Measurements from ENCODE around the gene MYH11.
A peak's percentile ranks its signal among the peaks of the same experiment; 100 is the strongest.
"Not testable (repeated sequence)": the region's sequence is repeated elsewhere in the genome, so short reads cannot be mapped to it uniquely, and the experiment has no call there.

Gene MYH11

DNA sequence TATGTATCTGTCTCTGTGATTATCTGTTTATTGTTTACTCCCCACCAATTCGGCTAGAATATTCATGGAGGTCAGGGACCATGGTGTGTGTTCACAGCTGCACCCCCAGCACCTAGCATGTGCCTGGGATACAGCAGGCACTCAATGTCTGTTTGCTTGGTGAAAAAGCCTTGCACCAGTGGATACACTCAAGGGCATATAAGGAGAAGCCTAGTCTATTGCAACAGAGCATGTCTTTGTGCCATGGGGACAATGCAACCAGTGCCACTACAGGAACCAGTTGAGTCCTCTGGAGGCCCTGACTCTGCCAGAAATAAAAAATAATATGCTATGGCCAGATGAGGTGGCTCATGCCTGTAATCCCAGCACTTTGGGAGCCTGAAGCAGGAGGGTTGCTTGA is 113.2 kb downstream of the MYH11 start:
- no peak for DNase-seq

DNA sequence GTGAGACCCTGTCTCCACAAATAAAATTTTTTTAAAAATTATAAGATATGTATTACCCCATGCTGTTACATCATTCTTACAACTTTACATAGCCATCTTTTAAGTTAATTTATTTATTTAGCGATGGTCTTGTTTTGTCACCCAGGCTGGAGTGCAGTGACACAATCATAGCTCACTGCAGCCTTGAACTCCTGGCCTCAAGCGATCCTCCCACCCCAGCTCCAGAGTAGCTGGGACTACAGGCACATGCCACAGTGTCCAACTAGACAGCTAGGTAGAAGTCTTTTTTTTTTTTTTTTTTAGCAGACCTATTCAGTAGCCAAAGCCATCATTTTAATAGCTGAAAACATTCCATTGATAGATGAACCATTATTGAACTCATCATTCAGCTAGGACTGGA is 114.1 kb downstream of the MYH11 start:
- DNase-seq, result no peak

DNA sequence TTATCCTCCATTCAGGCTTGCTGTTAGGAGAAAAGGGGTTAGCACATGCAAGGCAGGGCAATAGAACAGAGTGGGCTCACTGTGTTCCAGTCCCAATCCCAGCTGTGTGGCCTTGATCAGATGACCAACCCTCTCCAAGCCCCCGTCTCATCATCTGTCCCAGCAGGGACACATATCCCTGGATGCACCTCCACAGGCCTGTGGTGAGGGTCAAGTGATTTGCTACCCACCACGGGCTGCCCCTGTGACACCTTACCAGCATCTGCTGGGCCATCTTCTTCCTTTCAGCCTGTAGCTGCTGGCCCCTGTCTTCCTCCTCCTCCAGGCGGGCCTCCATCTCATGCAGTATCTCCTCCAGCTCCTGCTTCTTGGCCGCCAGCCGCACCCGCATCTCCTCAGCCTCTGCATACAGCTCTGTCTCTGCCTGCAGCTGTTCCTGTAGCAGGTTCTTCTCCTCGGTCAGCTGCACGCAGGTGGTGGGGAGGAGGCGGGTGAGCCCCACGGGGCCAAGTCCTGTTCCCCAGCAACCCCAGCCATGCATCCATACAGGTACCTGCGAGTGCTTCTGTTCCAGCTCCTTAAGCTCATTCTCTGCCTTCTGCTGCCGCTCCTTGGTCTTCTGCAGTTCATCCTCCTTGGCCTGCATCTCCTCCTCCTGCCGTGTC is 115.5 kb downstream of the MYH11 start:
- DNase-seq, result no peak

- DNase-seq, result no peak
Measured at GRCh38 chr16:15739950-15740349, 116.9 kb downstream of the MYH11 start.

DNA sequence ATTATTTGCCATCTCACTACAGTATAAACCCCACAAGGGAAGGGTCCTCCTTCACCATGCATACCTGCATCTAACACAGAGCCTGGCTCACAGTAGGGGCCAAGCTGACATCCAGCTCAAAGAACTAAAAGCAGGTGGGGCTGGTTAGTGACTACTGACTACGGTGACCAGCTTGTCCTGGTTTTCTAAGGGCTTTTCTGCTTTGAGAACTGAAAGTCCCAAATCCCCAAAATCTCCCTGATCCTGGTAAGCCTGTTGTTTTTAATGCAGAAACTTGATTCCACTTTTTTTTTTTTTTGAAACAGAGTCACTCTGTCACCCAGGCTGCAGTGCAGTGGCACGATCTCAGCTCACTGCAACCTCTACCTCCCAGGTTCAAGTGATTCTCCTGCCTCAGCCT is 117.4 kb downstream of the MYH11 start:
- no peak for DNase-seq

DNA sequence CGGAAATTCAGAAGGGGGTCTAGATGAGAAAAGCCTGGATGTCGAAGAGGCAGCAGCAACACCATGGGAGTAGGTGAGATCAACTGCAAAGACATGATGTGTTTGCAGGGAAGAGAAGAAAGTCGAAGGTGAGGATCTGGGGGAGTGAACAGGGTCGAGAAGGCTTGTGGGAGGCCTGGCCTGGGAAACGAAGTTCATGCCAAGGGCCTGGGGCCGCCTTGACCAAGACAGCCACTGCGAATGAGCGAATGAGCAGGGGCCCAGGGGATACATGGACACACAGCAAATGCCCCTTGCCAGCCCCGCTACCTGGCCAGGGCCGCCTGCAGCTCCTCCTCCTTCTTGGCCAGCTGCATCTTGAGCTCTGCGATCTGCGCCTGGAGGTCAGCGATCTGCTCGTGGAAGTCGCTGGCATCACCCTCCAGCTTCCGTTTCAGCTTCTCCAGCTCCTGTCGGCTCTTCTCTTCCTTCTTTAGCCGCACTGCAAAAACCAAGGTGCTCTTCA is 119.6 kb downstream of the MYH11 start:
- no peak for DNase-seq

GRCh38 chr16:15736529-15736928 is 120.3 kb downstream of the MYH11 start:
- DNase-seq, result no peak

DNA sequence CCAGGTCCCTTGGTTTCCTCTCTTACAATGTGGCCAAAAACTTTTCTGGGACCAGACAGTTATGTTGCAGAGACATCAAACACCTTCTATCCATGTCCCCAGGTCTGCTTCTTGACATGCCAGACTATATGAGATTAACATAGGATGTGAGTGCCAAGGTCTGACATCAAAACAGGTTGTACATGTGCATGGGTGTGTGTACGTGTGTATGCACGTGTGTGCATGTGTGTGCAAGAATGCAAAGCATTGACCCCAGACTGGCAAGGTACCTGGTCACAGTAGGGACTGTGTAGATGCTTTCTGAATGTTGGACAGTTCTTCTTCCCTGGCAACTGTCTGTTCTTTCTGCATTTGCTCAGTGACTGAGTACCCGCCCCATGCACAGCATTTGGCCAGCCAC is 121.2 kb downstream of the MYH11 start:
- no peak for DNase-seq

GRCh38 chr16:15732416-15732815 is 124.4 kb downstream of the MYH11 start:
- peak; percentile 32 for DNase-seq

DNA sequence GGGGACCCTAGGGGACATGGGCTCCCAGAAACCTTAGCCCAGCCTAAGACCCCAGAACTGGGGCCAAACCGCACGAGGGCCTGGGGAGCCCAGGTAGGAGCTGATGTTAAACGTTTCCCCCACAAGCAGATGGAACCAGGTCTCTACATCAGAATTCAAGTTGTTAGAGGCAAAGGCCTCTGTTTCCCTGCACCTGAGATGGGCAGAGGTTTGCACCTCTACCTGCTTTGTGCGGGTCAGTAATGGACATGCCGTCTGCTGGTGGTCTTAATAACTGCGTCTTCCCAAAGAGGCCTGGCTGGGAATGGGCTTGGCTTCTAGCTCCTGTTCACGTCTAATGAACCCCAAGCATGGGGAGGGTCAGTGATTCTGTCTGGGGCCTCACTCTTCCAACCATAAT is 127.7 kb downstream of the MYH11 start:
- no peak for DNase-seq

- not testable (repeated sequence) for DNase-seq
Measured at GRCh38 chr16:15727697-15728096, 129.1 kb downstream of the MYH11 start.

GRCh38 chr16:15726715-15727114 is 130.1 kb downstream of the MYH11 start:
- no peak for DNase-seq

GRCh38 chr16:15725641-15726240 is 131.1 kb downstream of the MYH11 start:
- DNase-seq, result no peak

GRCh38 chr16:15723808-15724207 is 133.0 kb downstream of the MYH11 start:
- no peak for DNase-seq

DNA sequence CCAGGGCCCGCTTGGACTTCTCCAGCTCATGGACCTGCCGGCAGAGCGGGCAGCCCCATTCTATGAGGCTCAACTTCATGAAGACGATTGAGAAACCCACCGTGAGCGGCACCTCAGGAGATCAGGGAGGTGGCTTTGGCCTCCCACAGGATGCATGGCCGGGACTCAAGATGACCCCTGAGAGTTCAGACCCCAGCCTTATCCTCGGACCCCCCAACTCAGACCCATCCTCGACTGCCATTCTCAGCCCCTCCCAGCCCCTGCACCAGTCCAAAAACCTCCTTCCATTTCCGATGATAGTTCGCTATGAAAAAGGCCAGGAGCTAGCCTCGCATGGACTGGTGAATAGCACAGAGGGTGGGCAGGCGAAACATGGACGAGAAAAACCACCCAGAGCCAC is 135.8 kb downstream of the MYH11 start:
- no peak for DNase-seq

- no peak for DNase-seq
Measured at GRCh38 chr16:15716694-15717447, 140.0 kb downstream of the MYH11 start.

DNA sequence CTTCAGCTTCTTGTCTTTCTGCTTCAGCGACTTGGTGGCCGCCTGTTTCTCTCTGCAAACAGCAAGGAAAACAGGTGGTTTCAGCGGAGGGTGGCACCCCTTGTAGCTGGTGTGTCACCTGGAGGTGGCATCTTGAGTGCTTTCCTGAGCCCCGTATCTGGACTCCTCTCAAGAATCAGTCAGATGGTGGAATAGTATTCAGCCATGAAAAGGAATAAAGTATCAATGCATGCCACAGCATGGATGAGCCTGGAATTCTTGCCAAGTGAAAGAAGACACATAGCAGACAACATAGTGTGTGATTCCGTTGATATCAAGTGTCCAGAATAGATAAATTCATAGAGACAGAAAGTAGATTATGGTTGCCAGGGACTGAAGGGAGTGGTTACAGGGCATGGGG is 141.6 kb downstream of the MYH11 start:
- no peak for DNase-seq

DNA sequence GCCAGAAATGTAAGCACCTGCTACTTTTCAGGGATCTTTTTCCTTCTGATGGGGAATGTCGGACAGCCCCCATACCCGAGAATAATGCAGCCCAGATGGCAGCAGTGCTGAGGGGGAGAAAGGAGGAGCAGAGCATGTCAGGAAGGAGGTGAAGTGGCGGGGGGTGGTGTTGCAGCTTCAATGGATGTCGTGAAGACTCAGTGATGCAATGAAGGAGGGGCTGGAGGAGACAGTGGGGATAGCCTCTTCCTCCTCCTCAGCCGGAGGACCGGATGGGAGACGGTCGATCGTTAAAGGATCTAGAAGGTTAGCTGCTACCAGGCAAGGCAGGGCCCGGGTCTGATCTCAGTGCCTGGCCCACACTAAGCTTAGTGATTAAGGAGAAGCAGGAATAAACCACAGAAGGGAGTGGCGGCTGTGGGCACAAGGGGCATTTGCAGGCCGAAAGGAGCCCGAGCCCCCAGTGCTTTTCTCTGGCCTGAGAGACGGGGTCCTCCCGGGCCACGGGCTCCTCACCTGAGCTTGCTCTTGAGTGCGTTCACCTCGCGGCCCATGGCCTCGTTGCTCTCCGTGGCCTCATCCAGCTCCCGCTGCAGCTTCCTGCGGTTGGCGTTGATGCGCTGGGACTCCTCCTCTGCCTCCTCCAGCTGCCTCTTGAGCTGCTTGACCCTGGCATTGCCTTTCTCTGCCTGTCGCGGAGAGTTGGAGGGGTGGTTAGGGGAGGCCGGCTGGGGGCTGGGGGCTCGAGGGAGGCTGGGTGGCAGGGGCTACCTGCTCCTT is 142.2 kb downstream of the MYH11 start:
- DNase-seq, result no peak

DNA sequence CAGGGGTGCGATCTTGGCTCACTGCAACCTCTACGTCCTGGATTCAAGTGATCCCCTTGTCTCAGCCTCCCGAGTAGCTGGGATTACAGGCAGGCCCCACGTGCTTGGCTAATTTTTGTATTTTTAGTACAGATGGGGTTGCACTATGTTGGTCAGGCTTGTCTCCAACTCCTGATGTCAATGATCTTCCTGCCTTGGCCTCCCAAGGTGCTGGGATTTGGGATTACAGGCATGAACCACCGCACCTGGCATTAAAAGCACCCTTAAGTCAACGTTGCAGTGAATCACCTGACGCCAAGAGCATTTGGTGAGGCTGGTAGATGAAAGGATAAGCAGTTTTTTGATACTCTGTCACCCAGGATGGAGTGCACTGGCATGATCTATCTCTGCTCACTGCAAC is 147.8 kb downstream of the MYH11 start:
- no peak for DNase-seq

DNA sequence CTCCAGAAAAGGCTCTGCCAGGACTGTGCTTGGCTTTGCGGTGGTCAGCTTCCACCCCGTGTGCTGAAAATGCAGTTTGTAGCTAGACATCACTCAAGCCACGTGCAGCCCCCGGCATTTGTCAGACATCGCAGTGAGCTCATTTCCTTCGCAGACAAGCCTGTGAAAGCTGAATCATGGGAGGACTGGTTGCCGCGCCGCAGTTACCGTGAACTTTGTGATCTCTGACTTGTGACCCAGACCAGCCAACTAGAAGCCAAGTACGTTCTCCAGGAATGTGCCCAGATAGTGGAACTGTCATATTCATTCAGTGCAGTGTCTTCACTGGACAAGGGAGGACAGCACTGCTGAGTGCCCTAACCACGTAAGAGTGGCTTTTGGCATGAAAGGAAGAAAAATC is 148.7 kb downstream of the MYH11 start:
- DNase-seq, result no peak

DNA sequence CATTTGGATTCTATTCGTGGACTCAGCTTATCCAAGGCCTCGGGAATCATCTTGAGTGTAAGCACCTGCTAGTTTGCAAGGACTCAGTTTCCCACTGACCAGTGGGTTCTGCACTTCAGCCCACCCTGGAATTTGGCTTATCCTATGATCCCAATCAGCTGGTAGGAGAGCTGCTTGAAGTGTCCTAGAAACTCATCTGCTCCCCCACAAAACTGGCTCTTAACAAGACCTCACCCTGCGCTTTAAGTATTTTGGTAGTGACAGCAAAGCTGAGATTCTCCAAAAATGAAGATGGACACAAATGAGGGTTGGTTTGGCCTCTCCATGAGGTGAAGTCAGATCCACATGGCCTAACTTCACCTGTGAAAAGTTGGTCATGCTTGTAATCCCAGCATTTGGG is 149.5 kb downstream of the MYH11 start:
- DNase-seq, result no peak

DNA sequence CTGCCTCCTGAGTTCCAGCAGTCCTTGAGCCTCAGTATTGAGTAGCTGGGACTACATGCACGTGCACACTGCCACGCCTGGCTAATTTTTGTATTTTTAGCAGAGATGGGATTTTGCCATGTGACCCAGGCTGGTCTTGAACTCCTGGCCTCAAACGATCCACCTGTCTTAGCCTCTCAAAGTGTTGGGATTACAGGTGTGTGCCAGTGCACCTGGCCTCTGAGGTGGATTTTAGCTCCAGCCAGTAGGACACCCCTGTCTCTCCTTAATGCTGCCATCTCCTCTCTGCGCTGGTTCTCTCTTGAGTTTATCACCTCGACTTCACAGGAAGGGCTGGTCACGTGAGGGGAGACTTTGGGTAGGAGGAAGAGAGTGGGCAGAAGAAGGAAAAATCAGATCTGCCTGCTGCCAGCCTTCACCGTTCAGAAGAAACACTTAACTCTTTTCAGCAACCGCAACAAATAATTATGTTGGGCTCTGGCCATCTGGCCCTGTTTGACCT is 151.7 kb downstream of the MYH11 start:
- no peak for DNase-seq

DNA sequence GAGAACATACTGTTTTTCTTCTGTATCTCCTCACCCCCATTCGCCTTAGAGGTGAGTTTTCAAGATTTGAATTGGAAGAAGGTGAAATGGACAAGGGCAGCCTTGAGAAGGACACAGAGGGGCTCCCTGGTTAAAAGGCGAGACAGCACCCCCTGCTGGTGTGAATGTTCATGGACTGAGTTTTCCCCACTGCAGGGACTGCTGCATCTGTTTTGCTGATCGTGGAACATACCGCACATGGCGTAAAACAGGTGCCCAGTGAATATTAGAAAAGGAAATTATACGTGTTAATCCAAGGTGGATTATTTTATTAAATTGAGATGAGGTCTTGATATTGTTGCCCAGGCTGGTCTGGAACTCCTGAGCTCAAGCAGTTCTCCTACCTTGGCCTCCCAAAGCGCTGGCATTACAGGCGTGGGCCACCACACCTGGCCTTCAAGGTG is 152.3 kb downstream of the MYH11 start:
- DNase-seq, result peak; percentile 57
